ENCODE results near the gene NKX2-2.

NKX2-2 gene

DNA sequence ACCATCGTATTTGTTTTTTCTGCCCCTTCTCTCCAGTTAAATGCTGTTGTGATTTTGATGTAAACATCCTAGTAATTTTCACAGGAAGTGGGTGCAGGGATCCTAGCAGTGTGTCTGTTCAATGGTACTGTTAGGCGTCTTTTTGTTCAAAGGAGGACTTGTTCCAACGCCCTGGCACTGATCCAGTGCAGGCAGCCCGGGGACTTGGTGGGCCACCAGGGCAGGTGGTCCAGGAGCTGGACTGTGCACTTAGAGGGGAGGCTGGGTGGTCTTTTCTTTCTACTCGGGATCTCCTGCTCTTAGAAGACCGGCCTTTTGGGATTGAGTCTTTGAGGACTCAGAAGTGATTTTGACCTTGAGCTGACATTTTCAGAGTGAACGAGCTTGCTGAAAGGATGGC lies 41.1 kb upstream of the NKX2-2 start:
- H3K4me1 ChIP-seq (ENCODE audit: control insufficient read depth, insufficient read depth, low read length) = no peaks in the 10 kb centered on the region
- POLR2A ChIA-PET = no interaction called here
- H3K36me3 ChIP-seq (ENCODE audit: control insufficient read depth in 2 of 2, insufficient read depth in 1 of 2, low read length in 2 of 2) = no peaks in the 10 kb centered on the region
- no peak overlapping the region for H3K4me3 ChIP-seq (ENCODE audit: low read depth, low read length)
- no peaks in the 10 kb centered on the region for H3K9me3 ChIP-seq (ENCODE audit: control insufficient read depth, insufficient read depth, low read depth, low read length)
- CTCF ChIA-PET = interaction anchor here (0.6 to 1.1 kb wide), 4 partner anchors 17 to 34 kb away, joined by 3 read pairs; no protein-coding TSS in a partner anchor
- TF ChIP-seq ZNF792 (tag by site-specific recombination; IDR thresholded peaks at IDR 0.05) (no peak), SETDB1 (IDR thresholded peaks at IDR 0.05; ENCODE audit: insufficient read length, low read length) (no peak), GFI1B (tag by site-specific recombination; IDR thresholded peaks at IDR 0.05) (no peak), ZBTB10 (tag by site-specific recombination; IDR thresholded peaks at IDR 0.05) (no peak), ZNF423 (tag by site-specific recombination; IDR thresholded peaks at IDR 0.05) (no peak), BCL6B (tag by site-specific recombination; IDR thresholded peaks at IDR 0.05) (no peak), OVOL3 (tag by site-specific recombination; IDR thresholded peaks at IDR 0.05) (no peak), ZNF48 (tag by site-specific recombination; IDR thresholded peaks at IDR 0.05) (no peak), ZNF366 (tag by site-specific recombination; conservative IDR thresholded peaks at IDR 0.05) (no peak), ZFP41 (tag by site-specific recombination; IDR thresholded peaks at IDR 0.05; ENCODE audit: borderline replicate concordance) (no peak), ZNF391 (tag by site-specific recombination; IDR thresholded peaks at IDR 0.05; ENCODE audit: borderline replicate concordance, low read depth) (no peak), ELK4 (IDR thresholded peaks at IDR 0.05; ENCODE audit: borderline replicate concordance, low read depth, low read length) (no peak), ZNF175 (tag by site-specific recombination; IDR thresholded peaks at IDR 0.05) (no peak), ZNF621 (tag by site-specific recombination; IDR thresholded peaks at IDR 0.05) (no peak), TRIM28 (IDR thresholded peaks at IDR 0.05; ENCODE audit: borderline replicate concordance, low read length) (no peak)
- TF ChIP-seq, protein P1, sequence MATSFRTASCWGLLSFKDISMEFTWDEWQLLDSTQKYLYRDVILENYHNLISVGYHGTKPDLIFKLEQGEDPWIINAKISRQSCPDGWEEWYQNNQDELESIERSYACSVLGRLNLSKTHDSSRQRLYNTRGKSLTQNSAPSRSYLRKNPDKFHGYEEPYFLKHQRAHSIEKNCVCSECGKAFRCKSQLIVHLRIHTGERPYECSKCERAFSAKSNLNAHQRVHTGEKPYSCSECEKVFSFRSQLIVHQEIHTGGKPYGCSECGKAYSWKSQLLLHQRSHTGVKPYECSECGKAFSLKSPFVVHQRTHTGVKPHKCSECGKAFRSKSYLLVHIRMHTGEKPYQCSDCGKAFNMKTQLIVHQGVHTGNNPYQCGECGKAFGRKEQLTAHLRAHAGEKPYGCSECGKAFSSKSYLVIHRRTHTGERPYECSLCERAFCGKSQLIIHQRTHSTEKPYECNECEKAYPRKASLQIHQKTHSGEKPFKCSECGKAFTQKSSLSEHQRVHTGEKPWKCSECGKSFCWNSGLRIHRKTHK (tag by site-specific recombination; IDR thresholded peaks at IDR 0.05) = no peak
- TF ChIP-seq, protein P2, sequence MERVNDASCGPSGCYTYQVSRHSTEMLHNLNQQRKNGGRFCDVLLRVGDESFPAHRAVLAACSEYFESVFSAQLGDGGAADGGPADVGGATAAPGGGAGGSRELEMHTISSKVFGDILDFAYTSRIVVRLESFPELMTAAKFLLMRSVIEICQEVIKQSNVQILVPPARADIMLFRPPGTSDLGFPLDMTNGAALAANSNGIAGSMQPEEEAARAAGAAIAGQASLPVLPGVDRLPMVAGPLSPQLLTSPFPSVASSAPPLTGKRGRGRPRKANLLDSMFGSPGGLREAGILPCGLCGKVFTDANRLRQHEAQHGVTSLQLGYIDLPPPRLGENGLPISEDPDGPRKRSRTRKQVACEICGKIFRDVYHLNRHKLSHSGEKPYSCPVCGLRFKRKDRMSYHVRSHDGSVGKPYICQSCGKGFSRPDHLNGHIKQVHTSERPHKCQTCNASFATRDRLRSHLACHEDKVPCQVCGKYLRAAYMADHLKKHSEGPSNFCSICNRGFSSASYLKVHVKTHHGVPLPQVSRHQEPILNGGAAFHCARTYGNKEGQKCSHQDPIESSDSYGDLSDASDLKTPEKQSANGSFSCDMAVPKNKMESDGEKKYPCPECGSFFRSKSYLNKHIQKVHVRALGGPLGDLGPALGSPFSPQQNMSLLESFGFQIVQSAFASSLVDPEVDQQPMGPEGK (tag by site-specific recombination; IDR thresholded peaks at IDR 0.05) = no peak
- no peak overlapping the region for H3K27ac ChIP-seq (ENCODE audit: extremely low read depth, low read depth, low read length)
